Epithelial cell of esophagus (primary cell): ENCODE data around the gene CCDC183.
"Not testable (repeated sequence)": the region's sequence is repeated elsewhere in the genome, so short reads cannot be mapped to it uniquely, and the experiment has no call there.

ENCODE experiments used
- DNase-seq: peaks from one replicate; pipeline ENCODE4 v3.0.0; 2010; ENCODE audit warnings: low read depth
- H3K4me3 ChIP-seq: 2 replicates; pipeline ENCODE4 v1.5.1; 2011; ENCODE audit warnings: mild to moderate bottlenecking, low read length, control low read depth
- TF ChIP-seq, protein P1 (sequence below): IDR thresholded peaks from 2 replicates; pipeline ENCODE4 v1.5.1; 2011; ENCODE audit warnings: low read depth, mild to moderate bottlenecking, low read length, control low read depth, inconsistent platforms; ENCODE audit not compliant: insufficient read depth; ENCODE audit errors: missing control alignments

The CCDC183 gene

GRCh38 chr9:136799079-136799853, 3.1 kb downstream of the CCDC183 start:
- H3K4me3 ChIP-seq: peak overlapping the region; percentile 8
- peak; percentile 17 for DNase-seq
- TF ChIP-seq, protein P1, sequence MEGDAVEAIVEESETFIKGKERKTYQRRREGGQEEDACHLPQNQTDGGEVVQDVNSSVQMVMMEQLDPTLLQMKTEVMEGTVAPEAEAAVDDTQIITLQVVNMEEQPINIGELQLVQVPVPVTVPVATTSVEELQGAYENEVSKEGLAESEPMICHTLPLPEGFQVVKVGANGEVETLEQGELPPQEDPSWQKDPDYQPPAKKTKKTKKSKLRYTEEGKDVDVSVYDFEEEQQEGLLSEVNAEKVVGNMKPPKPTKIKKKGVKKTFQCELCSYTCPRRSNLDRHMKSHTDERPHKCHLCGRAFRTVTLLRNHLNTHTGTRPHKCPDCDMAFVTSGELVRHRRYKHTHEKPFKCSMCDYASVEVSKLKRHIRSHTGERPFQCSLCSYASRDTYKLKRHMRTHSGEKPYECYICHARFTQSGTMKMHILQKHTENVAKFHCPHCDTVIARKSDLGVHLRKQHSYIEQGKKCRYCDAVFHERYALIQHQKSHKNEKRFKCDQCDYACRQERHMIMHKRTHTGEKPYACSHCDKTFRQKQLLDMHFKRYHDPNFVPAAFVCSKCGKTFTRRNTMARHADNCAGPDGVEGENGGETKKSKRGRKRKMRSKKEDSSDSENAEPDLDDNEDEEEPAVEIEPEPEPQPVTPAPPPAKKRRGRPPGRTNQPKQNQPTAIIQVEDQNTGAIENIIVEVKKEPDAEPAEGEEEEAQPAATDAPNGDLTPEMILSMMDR: no peak

DNA sequence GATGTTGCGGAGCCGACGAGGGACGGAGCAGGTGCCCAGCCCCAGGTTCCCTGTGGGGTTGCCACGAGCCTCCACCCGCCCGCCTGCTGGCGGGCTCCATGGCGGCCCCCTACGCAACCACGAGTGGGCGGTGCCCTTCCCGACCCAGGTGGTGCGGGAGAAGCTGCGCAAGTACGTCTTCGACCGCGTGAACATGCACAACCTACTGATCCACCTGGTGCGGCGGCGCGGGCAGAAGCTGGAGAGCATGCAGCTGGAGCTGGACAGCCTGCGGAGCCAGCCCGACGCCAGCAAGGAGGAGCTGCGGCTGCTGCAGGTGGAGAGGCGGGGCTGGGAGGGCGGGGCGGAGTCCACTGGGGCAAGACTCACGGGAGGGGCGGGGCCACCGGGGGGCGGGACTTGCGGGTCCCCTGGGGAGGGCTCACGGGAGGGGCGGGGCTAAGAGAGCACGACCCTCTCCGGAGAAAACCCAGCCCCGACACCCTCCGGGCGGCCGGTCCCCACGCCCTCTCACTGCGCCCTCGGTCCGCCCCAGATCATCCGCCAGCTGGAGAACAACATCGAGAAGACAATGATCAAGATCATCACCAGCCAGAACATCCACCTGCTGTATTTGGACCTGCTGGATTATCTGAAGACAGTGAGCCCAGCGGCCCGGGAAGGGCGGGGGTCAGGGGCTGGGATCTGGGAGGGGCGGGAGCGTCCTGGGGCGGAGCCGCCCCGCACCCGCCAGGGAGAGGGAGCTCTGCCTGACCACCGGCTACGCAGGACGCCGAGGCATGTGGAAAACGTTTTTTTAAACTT, 3.9 kb downstream of the CCDC183 start:
- DNase-seq: peak; percentile 91
- peak overlapping the region; percentile 28 for H3K4me3 ChIP-seq
- TF ChIP-seq, protein P1: no peak

DNA sequence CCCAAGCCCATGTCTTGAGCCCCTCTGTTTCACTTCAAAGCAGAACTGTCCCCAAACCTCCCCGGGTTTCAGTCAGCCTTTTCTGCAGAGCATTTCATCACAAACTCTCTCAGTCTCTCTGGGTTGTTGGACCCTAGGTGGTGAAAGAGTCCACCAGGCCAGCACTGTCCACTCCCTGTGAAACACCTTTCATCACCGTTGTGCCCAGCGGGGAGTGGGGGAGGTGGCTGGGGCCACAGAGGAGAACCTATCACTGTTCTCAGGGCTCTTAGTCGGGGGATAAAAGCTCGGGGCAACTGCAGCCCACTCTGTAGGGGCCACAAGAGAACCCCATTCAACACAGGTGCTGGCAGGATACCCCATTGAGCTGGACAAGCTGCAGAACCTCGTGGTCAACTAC, 6.2 kb downstream of the CCDC183 start:
- TF ChIP-seq, protein P1: no peak
- DNase-seq: no peak
- no peak overlapping the region for H3K4me3 ChIP-seq

GRCh38 chr9:136803009-136803550, 6.9 kb downstream of the CCDC183 start:
- not testable (repeated sequence) for DNase-seq, H3K4me3 ChIP-seq

- no peak overlapping the region for H3K4me3 ChIP-seq
- no peak for DNase-seq
- TF ChIP-seq, protein P1: no peak
Measured at GRCh38 chr9:136803551-136804508, 7.7 kb downstream of the CCDC183 start.

DNA sequence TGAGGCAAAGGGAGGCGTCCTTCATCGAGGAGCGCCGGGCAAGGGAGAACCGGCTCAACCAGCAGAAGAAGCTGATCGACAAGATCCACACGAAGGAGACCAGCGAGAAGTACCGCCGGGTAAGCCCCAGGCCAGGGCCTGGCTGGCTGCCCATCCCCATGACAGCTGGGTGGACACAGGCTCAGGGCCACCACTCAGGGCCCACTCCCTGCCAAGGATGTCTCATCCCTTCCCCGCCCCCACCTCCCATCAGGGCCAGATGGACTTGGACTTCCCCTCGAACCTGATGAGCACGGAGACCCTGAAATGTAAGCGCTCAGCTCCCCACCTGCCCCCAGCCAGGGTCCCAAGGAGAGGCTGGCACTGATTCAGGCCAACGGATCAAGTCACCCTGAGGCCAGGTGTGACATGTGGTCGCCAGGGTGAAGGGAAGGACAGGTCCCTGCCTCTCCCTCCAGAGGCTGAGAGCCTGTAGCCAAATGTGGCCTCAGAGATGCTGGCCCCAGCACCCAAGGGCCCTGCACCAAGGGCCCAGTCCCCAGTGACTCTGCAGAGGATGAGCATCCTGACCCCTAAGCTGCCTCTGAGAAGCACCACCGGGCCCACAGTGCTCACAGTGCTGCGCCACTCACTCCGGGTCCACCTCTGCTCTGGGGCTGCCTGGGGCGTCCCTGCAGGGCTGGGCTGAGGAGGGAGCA, 8.5 kb downstream of the CCDC183 start:
- peak; percentile 27 for DNase-seq
- no peak overlapping the region for H3K4me3 ChIP-seq
- TF ChIP-seq, protein P1: no peak
